PFSK-1 (cell line): ENCODE measurements around the gene WDR82.

ENCODE experiments used
- POLR2AphosphoS5 ChIP-seq: IDR thresholded peaks from 2 replicates; pipeline ENCODE4 v1.6.1; 2012; ENCODE audit warnings: low read depth, mild to moderate bottlenecking, control low read depth, low read length, moderate library complexity
- SIN3A ChIP-seq: IDR thresholded peaks from 2 replicates; pipeline ENCODE4 v1.6.1; 2012; ENCODE audit warnings: mild to moderate bottlenecking, low read length, moderate library complexity, borderline replicate concordance; ENCODE audit not compliant: insufficient read depth

DNA sequence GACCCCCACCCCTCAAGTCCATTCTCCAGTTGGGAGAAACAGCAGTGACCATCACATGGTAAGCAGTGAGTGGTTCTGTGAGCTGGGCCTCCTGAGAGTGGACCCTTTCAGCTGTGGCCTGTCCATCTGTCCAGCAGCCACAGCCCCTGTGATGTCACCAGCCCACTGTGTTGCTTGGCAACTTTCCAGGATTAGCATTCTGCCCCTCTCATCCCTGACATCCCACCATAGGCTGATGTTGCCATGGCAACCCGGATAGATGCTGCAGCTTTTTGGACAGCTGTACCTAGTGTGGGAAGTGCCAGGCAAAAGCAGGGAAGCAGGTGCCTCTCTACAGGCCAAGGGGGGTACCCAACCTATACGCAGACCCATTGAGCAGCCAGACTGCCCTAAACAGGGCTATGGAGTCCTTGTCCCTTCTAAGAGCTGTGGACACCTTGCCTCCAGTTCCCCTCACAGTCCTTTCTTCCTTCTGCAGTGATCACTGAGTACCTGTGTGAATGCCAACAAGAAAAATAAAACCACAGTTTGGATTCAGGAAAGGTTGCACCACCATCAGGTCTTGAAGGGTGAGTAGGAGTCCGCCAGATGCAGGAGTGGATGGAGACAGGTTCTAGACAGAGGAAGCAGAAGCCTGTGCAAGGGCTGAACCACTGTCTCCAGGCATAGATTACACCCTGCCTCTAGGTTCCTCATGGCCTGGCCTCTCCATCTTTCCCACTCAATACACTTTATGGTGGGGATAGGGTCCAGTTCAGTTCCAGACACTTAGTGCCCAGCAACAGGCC is 37.7 kb upstream of the WDR82 start, which contains the start of gene DNAH1:
- TF ChIP-seq POLR2AphosphoS5 (no peak), SIN3A (no peak)
